Measurements from ENCODE around the gene FBXO24.

GRCh38 chr7:100547872-100548271 is 38.3 kb upstream of the FBXO24 start:
- peak in 1 of 4 experiments; percentile 8 for TF ChIP-seq CTCF (IDR thresholded peaks at IDR 0.05)
- TF ChIP-seq POLR2A (IDR thresholded peaks at IDR 0.05): no peak
